Cardiac septum (tissue), 1 donor: Measurements from ENCODE around the gene KRR1. TPM values are rescaled to one million over a fixed set of nuclear protein-coding genes. Genes with fewer than 3 reads are reported as not detected.

Source experiments
- DNase-seq: peaks from one replicate; pipeline ENCODE4 v3.0.0-alpha.2; 2020; ENCODE audit warnings: low spot score
- intact Hi-C: fragments of 100-400 bp; cut with DNase I; formaldehyde crosslinking; loops from one replicate; pipeline ENCODE4 v1.14.0; 2022
- long read RNA-seq: library from polyadenylated mRNA; unstranded; transcript quantifications from one replicate; pipeline ENCODE4 v2.0.0, GENCODE V29; 2021
- total RNA-seq: library from RNA; stranded (reverse); fragmentation: NEBNext Ultra II Directional; extraction: Animal tissue kit (Norgen Biotek cat#: 25700); gene quantifications from one replicate; pipeline ENCODE4 v1.2.1, GENCODE V29; 2021
- donor health status: DM: no; HTN: no; CAD: no.

Gene KRR1
- total RNA-seq: 38.1 TPM
- long read RNA-seq, full-length matches to known transcripts: 12 of 14 reads
- long read RNA-seq, partial matches to known transcripts: 1 of 14 reads
- long read RNA-seq, other reads (novel, unspliced or antisense): 1 of 14 reads

DNA sequence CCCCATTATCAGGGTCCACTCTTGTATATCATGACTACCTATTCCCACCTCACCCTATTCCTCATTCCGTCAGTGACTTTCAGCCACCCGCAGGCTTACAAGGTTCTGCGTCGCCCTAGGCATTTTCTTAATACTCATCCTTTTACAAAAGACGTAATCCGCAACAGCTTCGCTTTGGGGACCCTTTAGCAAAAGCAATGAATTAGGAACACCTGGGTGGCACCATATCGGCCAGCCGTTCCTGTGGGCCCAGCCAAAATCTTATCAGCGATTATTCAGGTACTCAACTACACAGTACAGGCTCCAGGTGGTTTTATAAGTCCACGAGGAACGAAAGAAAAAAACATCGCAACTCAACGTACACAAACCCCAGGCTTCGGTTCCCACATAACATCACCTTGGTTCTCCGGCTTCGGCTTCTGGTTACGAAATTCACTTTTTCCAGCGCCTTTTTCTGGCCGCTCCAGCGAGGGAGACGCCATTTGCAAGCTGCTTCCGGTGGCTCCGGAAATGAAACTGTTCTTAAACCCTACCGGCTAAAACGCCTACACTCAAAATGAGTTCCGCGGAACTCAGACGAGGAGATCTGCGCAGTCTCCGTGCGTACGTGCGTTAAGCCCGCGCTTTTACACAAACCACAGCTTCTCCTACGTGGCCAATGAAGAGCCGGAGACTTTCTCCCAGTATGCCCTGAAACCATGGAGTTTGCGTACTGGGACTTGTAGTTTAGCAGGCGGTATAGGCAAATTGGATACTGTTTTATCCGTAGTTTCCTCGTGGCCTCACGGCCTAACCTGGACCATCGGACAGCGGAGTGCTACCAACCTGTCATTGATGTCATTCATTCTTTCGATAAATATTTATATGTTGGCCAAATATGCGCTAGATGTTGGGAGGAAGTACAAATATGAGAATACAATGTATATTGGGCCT lies at the start of gene KRR1:
KRR1 (minus strand) TSS at position 494 of the 933 bp plus-strand sequence; CDS start at position 482, 12 bp downstream.
- intact Hi-C loops: loop anchor here (10.0 kb wide), 1 partner anchor 833 kb away; the partner anchor contains the start of gene BBS10
- peak; percentile 95 for DNase-seq

- no peak for DNase-seq
- intact Hi-C loops: no loop called here
Observed at GRCh38 chr12:75560167-75560566, 48.8 kb upstream of the KRR1 start.

DNA sequence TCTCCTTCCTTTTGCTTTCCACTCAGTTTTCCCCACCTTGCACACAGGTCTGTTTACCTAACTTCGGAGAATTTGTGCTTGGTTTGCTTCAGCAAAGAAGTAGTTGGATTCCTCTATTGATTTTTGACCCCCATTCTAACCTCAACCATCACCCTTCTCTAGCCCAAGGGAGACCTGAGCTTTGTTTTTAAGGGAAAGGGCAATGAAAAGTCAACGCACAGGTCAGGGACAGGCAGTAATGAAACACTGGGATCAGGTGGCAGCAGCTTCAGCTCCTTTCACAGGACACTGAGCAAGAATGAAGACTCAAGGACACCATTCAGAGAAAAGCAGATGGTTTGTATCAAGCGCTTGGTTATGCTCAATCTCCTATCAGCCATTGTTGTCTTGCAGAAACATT lies 46.9 kb upstream of the KRR1 start:
- intact Hi-C loops: no loop called here
- DNase-seq: no peak

GRCh38 chr12:75556311-75556899 lies 45.0 kb upstream of the KRR1 start:
- no peak for DNase-seq
- intact Hi-C loops: no loop called here

GRCh38 chr12:75554556-75554880 lies 43.1 kb upstream of the KRR1 start:
- intact Hi-C loops: loop anchor here (2.0 to 5.0 kb wide), 3 partner anchors 153 to 476 kb away; partner anchors contain the start of gene PHLDA1
- DNase-seq: no peak

DNA sequence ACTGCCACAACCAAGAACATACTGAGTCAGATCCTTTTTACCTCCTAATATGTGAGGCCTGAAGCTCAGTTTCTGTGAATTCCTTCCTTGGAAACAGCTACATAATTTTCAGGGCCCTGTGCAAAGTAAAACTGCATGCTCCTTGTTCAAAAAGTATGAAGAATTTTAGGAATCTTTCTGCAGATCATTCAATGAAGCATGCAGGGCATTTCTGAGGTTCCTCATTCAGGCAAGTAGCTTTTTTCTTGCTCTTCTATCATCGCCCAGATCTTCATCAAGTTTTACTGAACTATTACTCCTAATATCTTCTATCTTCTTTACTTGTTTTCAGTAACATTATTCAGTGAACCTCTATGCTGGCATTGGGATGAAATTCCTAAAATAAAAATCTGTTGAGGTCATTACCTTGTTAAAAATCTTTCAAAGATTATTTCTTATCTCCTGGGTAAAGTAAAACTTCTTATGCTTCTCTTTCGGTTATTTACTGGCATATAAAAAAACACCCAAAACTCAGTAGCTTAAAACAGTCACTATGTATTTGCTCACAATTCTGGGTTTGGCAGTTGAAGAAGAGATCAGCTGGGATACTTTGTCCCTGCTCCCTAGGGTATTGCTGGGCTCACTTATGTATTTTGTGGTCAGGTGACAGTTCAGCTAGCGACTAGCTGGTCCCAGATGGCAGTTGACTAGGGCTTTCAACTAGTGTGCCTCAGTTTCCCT lies 42.6 kb upstream of the KRR1 start:
- intact Hi-C loops: loop anchor here (2.0 to 5.0 kb wide), 3 partner anchors 153 to 477 kb away; partner anchors contain the start of gene PHLDA1
- DNase-seq: no peak

DNA sequence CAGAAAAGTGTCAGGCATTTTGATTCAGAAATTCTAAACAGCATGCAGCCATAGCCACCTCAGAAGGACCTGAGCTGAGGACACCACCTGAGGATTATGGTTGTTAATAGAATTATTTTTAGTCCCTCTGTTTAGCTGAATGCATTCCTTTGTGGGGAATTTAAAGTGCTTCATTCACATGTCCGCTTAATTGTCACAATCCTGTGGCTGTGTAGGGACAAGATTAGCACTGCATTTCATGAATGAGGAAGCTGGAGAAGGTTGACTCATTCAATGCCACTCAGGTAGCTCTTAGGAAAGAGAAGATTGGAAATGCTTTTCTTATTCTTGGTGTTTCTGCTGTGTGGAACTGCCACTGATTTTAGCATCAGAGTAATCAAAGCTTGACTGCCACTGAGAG lies 42.0 kb upstream of the KRR1 start:
- DNase-seq: no peak
- intact Hi-C loops: loop anchor here (5.0 kb wide), 2 partner anchors 154 to 389 kb away; no protein-coding TSS in a partner anchor

DNA sequence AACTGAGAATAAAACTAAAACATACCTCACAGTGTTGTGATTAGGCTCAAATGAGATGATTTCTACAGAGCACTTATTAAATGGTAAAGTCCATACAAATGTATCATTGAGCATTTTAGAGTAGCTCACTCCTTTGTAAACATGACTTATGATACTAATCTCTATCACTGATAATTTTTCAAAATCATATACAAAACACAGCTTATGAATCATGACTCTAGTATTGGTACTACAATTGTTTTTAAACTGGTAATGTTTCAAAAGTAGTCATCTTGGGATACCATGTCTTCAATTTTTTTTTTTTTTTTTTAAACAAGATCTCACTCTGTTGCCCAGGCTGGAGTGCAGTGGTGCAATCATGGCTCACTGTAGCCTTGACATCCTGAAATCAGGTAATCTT lies 40.1 kb upstream of the KRR1 start:
- no peak for DNase-seq
- intact Hi-C loops: loop anchor here (5.0 kb wide), 2 partner anchors 156 to 391 kb away; no protein-coding TSS in a partner anchor

DNA sequence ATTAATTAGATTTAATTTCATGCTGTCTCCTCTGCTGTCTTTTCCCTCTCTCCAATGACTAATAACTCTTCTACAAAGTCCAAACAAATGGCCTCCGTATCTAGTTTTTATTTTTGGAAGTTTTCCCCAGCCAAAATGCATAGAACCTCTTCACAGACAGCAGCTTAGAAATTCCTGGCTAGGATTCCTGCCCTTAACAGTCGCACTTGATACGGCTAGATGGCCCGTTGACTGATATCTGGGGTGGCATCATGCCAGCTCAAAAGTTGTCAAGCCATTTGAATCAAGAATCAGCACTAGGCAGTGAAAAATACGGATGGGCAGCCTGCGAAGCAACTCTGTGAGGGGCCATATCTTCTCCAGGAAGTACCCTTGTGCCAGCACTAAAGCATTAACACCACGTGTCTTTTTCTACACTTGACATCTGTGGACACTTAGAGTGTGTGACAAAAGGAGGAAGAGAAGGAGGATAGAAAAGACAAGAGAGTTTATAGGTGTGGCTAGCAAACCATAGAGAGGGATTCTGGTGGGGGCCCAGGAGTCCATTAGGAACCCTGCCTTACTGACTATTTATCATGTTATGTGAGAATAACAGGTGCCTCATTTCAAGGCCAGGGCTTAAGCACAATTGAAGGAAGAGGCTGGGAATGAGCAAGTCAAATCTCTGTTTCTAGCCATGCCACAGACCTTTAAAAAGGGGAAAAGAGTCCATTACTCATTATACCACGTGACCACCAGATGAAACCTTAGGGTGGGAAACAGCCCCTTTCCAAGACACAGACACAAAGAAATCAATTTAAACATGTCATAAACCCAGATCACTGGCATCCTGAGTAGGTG lies 39.2 kb upstream of the KRR1 start:
- intact Hi-C loops: loop anchor here (5.0 kb wide), 2 partner anchors 157 to 392 kb away; no protein-coding TSS in a partner anchor
- no peak for DNase-seq

DNA sequence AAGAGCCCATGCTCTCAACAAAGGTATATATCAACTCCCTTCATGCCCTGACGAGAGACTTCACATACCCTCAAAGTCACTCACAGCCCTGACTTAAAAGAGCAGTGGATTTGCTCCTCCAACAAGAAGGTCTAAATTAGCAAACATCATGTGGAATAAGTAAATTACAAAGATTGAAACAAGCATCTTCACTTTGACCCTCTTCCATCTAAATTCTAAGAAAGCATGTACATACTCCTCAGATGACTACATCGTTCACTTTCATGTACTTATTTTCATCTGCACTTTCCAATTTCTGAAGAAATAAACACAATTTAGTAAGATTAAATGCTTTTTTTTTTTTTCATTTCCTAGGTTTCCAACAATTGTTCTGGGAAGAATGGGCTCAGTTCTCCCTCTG lies 38.6 kb upstream of the KRR1 start:
- intact Hi-C loops: loop anchor here (5.0 kb wide), 2 partner anchors 157 to 392 kb away; no protein-coding TSS in a partner anchor
- no peak for DNase-seq

- intact Hi-C loops: no loop called here
- DNase-seq: no peak
Observed at GRCh38 chr12:75548879-75549278, 37.5 kb upstream of the KRR1 start.

DNA sequence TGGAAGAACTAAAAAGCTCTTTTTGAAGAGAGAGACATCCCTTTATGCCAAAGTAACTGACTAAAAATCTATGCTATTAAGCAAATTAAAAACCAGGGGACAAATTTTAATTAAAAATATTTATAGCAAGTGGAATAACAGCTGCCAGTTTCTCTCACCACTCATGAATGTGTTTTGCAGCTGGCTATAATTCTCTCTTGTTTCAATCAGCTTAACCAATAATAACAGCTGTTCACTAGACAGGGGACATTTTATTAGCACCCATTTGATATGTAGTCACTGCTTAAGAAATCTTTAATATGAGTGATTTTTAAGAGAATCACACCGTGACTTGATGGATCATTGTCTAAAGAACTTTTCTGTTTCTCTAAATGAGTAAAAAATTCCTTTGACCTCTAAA lies 34.2 kb upstream of the KRR1 start:
- no peak for DNase-seq

GRCh38 chr12:75543529-75543928 lies 32.1 kb upstream of the KRR1 start:
- no peak for DNase-seq
- intact Hi-C loops: no loop called here

More for the DNA sequence above, 34.2 kb upstream of the KRR1 start:
- intact Hi-C loops: no loop called here

DNA sequence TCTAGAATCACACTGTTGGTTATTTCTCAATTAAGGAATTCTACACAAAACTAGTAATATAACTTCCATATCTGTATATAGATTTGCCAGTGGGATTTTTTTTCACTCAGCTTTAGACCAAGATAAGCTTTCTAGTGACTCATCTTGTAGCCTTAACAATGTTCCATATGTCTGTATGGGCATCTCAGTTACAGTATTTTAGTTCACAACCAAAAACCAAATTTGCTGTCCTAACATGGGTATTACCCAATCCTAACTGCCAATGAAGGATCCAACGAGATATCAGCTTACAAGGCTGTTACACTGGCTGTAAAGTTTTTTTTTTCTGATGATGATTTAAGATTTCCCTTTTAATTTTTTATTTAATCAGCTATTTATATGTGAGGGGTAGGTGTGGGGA lies 31.5 kb upstream of the KRR1 start:
- DNase-seq: no peak
- intact Hi-C loops: no loop called here

DNA sequence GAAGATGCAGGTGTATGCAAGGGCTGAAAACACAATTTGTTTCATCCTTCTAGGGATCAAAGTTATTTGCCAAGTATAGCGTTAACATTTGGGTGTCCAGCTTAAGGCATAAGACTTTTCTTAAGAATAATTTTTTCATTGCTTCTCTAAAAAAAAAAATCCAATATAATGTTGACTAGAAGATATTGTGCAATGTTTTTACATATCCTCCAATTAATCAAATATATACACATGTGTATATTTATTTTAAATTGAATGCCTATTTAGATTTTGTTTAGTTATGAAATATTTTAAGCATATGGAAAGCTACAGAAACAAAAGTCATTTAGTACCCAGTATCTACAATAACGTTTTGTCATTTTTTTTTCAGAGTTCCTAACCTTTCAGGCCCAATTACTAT lies 28.5 kb upstream of the KRR1 start:
- intact Hi-C loops: no loop called here
- DNase-seq: no peak

GRCh38 chr12:75533239-75533638 lies 21.8 kb upstream of the KRR1 start:
- intact Hi-C loops: no loop called here
- no peak for DNase-seq

DNA sequence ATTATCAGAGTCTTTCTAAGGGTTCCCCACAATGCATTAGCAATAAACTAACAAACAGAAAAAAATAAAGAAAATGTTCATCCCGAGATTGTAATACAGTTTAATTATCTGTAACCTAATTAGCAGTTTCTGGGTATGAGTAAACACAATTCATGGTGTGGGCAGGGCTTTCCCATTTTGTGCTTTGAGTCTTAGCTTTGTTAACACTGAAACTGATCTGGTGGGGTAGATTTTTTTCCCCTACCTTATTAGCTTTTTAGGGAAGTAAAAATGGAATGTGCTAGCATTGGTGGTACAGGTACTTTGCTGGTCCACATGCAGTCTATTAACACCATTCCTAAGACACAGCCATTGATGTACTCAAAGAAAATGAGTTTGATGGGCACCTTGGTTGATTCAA lies 18.4 kb upstream of the KRR1 start:
- no peak for DNase-seq
- intact Hi-C loops: no loop called here

DNA sequence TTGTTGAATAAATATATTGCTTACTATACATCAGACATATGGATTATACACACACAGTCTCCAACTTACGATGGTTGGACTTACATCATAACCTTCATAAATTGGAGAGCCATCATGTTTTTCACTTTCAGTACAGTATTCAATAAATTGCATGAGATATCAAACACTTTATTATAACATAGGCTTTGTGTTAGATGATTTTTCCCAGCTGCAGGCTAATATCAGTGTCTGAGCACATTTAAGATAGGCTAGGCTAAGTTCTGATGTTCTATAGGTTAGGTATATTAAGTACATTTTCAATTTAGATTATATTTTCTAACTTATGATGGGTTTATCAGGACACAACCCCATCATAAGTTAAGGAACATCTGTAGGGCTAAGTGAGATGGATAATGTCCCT lies 17.9 kb upstream of the KRR1 start:
- intact Hi-C loops: no loop called here
- no peak for DNase-seq

- intact Hi-C loops: no loop called here
- DNase-seq: no peak
Observed at GRCh38 chr12:75528692-75529091, 17.3 kb upstream of the KRR1 start.
